Loucy (cell line): ENCODE measurements around the gene SNX7.

ENCODE experiments used
- EZH2phosphoT487 ChIP-seq: fragments of 200-600 bp; IDR thresholded peaks from 2 replicates; pipeline ENCODE4 v1.6.1; 2018; ENCODE audit warnings: antibody characterized with exemption, mild to moderate bottlenecking, moderate library complexity, borderline replicate concordance
- TF ChIP-seq, protein P1 (sequence below): fragments of 200-600 bp; sonication (generic); conservative IDR thresholded peaks from 2 replicates; pipeline ENCODE4 v1.5.1; 2014; ENCODE audit warnings: mild to moderate bottlenecking, antibody characterized with exemption, low read length

GRCh38 chr1:98739762-98740161, 78.2 kb downstream of the SNX7 start:
- TF ChIP-seq, protein P1, sequence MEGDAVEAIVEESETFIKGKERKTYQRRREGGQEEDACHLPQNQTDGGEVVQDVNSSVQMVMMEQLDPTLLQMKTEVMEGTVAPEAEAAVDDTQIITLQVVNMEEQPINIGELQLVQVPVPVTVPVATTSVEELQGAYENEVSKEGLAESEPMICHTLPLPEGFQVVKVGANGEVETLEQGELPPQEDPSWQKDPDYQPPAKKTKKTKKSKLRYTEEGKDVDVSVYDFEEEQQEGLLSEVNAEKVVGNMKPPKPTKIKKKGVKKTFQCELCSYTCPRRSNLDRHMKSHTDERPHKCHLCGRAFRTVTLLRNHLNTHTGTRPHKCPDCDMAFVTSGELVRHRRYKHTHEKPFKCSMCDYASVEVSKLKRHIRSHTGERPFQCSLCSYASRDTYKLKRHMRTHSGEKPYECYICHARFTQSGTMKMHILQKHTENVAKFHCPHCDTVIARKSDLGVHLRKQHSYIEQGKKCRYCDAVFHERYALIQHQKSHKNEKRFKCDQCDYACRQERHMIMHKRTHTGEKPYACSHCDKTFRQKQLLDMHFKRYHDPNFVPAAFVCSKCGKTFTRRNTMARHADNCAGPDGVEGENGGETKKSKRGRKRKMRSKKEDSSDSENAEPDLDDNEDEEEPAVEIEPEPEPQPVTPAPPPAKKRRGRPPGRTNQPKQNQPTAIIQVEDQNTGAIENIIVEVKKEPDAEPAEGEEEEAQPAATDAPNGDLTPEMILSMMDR, result no peak
- TF ChIP-seq EZH2phosphoT487, result no peak
